GM19395 (cell line): ENCODE results near the gene DNAAF3.
"Not testable (repeated sequence)": the region's sequence is repeated elsewhere in the genome, so short reads cannot be mapped to it uniquely, and the experiment has no call there.

Experiments used
- ATAC-seq: cut with Tn5 transposase; IDR thresholded peaks from one replicate; pipeline ENCODE4 v1.9.1; 2021; ENCODE audit warnings: mild to moderate bottlenecking, moderate library complexity; ENCODE audit not compliant: unreplicated experiment

Gene DNAAF3

GRCh38 chr19:55155784-55156183, 10.6 kb downstream of the DNAAF3 start:
- not testable (repeated sequence) for ATAC-seq

DNA sequence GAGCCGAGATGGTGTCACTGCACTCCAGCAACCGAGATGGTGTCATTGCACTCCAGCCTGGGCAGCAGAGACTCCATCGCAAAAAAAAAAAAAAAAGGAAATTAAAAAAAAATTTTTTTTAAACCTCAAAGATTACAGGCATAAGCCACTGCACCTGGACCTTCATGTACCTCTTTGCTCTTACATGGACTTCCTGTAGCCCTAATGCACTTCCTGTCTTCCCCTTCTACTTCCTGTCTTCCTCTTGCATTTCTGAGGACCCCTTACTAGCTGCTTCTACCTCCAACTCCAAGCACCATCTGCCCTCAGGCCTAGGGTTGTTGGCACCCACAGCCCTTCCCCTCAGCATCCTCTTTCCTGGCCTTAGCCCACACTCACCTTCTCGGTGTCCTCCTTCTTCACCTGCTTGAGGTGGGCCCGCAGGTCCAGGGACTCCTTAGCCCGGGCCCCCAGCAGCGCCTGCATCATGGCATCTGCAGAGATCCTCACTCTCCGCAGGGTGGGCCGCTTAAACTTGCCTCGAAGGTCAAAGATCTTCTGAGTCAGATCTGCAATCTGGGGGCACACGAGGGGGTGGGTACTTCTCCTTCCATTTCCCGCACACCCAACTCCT, 12.7 kb downstream of the DNAAF3 start:
- ATAC-seq: no peak

- ATAC-seq: no peak
These were observed 14.4 kb downstream of the DNAAF3 start for GRCh38 chr19:55152017-55152416.

DNA sequence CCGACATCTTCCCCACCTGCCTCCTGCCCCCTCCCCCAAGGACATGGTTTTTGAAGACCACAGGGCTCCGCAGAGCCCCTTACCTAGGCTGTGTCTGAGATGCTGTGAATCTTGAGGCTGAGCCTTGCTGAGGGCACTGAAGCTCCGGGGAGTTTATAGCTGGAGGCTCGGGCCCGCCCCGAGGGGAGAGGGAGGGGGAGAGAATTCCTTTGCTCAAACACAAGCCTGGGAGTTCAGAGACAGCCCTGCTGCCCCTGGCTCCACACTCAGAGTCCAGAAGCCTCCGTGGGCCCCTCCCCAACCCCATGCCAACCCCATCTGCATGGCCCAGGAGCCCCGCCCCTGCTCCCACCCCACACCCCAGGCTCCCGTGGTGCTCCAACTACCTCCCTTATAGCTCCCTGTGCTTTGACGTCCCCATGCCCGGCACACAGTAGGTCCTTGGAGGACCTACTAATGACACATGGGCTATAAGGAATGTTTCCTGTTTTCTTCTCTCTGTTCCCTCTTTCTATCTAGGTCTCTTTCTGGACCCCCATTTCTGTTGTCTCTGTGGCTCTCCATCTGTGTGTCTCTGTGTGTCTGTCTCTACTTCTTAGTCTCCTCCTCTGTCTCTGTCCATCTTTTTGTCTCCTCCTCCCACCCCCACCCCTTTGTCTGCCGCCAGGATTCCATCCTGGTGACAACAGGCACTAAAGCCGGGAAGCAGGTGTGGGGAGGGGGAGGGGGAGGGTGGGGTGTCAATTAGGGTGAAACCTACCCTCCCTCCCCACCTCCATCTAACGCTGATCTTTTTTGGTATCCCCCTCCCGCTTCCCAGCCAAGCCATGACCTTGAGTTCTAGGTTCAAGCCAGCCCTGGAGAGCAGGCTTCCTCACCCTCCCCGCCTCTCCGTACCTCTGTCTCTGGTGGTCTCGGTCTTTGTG, 17.1 kb downstream of the DNAAF3 start, which contains the start of gene TNNT1:
TNNT1 (minus strand) TSS at position 129 of the 926 bp plus-strand sequence. CDS start 2,049 bp downstream, outside the sequence.
- no peak for ATAC-seq

- no peak for ATAC-seq
These were observed 18.7 kb downstream of the DNAAF3 start for GRCh38 chr19:55147545-55148251.

DNA sequence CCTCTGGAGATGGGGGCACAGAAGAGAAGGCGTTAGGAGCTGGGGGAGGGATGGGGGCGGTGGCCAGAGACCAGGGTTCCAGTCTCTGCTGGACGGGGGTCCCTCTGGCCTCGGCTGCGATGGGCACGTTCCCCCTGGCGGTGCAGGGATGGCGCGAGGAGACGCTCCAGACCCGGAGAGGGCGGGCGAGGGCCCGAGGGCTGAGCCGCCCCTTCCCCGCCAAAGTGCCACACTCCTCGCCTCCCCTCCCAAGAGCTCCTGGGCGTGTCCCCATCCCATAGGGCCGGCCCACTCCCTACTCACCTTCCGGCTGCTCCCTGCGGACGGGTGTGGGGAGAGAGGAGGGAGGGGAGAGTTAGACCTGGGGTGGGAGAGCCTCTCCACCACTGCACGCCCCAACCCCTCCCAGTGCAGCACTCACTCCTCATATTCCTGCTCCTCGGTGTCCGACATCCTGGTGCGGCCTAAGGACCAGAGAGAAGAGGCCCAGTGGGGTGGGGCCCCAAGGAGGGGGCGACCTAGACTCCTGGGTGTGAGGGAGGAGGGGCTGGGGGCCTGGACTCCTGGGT, 19.6 kb downstream of the DNAAF3 start:
- ATAC-seq: no peak

GRCh38 chr19:55146078-55146704, 20.2 kb downstream of the DNAAF3 start:
- no peak for ATAC-seq

GRCh38 chr19:55145232-55145631, 21.2 kb downstream of the DNAAF3 start:
- ATAC-seq: no peak

- ATAC-seq: no peak
These were observed 24.7 kb downstream of the DNAAF3 start for GRCh38 chr19:55141696-55142095.

DNA sequence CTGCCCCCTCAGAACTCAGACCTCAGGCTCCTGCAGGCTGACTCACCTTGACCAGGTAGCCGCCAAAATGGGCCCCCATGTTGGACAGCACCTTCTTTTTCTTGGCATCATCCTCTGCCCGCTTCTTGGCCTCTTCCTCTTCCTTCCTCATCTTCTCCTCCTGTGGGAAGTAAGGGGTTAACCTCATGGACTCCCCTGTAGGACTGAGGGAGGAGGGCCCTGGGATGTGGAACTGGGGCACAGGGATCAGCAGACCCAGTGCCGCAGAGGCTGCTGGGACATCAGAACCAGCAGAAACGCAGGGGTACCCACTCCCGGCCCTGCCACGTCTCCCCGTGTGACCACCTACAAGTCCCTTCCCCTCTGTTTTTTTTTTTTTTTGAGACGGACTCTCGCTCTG, 28.5 kb downstream of the DNAAF3 start:
- no peak for ATAC-seq

DNA sequence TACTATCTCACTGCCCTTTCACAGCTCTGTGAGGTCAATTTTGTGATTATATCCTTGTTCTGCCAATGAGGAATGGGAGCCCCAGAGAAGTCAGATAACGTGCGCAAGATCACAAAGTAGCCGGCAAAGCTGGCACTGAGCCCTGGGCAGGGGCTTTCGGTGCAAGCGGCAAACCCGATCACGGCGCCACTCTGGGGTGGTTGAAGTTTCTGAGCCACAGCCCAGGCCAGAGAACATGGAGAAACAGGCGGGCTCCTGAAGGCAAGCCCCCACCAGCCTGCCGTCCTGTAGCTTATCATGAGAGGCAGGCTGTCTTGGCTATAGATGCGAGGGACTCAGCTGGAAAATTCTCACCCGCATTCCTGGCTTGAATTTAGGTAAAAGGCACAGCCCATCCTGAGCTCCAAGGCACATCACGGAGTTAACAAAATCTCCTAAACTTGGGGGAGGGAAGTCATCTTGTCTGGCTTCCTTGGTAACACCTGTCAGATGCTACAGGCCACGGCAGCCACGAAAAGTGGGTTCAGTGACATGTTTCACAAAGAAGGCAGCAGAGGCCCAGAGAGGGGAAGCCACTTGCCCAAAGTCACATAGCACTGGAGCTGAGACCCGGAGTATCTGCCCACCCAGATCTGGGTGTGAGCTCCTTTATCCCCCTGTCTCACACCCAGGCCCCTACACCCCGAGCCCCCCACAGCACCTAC, 29.9 kb downstream of the DNAAF3 start:
- ATAC-seq: no peak

GRCh38 chr19:55134736-55135135, 31.7 kb downstream of the DNAAF3 start:
- ATAC-seq: no peak

DNA sequence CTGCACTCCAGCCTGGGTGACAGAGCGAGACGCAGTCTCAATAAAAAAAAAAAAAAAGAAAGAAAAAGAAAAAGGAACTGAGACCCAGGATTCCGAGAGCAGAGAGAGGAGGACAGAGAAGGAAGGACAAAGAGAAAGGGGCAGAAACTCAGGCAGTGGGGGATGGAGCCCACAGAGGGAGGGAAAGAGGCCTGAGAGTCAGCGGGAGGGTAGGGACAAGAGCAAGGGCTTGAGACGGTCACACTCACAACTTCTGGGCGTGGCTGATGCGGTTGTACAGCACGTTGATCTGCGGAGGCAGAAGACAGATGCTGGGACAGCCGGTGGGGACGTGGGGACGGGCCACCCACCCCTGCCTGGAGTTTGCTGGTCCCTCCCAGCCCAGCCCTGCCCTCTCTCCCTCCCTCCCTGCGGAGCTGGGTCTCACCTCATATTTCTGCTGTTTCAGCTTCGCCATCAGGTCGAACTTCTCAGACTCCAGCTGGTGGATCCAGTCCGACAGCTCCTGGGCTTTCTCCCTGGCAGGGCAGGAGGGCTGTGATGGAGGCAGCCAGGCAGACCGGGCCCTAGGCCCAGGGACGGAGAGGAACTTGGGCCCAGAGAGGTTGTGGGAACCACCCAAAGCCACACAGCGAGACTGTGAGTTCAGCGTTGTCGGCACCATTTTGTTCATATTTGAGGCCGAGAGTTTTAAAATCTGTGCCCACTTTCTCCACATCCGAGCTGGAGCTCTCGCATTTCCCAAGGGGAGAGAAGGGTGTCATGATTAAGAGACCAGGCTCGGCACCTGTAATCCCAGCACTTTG, 32.6 kb downstream of the DNAAF3 start:
- ATAC-seq: no peak

- ATAC-seq: no peak
These were observed 33.8 kb downstream of the DNAAF3 start for GRCh38 chr19:55132453-55133129.

DNA sequence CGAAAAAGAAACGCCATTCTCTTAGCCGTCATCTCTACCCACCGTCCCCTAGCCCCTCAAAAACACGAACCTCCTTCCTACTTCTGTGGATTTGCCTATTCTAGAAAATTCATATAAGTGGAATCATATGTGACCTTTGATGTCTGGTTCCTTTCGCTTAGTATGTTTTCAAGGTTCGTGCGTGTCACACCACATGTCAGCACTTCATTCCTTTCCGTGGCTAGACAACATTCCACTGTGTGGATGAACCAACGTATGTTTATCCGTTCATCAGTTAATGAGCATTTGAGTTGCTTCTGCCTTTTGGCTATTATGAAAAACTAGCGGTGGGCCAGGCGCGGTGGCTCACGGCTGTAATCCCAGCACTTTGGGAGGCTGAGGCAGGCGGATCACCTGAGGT, 35.0 kb downstream of the DNAAF3 start:
- ATAC-seq: no peak

DNA sequence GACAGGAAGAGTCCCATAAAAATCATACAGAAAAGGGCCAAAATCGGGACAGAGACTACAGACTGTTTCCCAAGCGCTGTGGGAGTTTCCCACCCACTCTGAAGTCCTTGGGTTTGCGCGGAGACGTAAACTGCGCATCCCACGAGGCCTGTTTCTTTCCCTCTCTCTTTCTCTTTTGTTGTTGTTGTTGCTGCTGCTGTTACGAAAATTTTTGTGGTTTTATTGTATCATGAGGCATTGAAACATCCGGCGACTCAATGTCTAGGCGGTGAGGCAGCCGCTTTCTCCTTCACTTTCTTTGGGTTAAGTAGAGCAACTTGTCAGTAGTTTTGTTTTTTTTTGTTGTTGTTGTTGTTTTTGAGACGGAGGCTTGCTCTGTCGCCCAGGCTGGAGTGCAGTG, 47.4 kb downstream of the DNAAF3 start:
- ATAC-seq: no peak

DNA sequence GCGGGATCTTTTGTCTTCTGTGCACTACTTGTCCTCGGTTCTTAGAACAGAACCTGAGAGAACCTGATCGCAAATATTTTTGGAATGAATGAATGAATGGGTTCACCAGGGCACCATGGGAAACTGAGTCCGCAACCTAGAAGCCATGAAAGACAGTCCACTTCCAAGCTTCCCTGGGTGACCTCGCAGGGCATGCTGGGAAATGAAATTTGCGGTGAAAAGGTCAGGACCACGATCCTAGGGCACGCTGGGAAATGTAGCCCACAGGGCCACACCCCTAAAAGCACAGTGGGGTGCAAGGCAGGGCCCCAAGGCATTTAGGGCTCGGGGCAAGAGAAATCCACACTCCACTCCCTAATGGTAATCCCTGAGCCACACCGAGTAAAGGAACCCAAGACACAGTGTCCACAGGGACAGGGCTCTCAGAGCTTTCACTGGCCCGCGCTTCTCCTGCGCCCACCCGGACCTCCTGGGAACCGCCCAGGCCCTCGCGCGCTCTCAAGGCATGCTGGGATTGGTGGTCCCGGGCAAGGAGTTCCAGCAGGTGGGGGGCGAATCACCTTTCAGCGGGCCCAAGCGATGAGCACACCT, 47.9 kb downstream of the DNAAF3 start:
- ATAC-seq: no peak

DNA sequence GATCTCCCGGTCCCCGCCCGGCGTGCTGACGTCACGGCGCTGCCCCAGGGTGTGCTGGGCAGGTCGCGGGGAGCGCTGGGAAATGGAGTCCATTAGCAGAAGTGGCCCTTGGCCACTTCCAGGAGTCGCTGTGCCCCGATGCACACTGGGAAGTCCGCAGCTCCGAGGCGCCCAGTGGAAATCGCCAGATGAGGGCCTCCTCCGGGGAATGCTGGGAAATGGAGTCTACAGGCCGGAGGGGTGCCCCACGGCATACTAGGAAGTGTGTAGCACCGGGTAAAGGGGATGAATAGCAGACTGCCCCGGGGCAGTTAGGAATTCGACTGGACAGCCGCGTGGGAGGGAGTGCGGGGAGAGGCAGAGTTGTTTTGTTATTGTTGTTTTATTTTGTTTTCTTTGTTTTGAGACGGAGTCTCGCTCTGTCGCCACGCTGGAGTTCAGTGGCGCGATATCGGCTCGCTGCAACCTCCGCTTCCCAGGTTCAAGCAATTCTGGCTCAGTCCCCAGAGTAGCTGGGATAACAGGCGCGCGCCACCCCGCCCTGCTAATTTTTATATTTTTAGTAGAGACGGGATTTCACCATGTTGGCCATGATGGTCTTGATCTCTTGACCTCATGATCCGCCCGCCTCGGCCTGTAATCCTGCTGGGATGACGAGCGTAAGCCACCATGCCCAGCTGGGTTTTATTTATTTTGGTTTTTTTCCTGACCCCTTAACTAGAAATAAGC, 48.6 kb downstream of the DNAAF3 start:
- peak; percentile 77 for ATAC-seq
